OCI-LY1 (cell line): ENCODE results near the gene DCLK1.

Source experiments
- H2AFZ ChIP-seq: fragments of 200-600 bp; sonication (generic), shearing (Covaris generic); 2 replicates; pipeline ENCODE4 v1.6.0; 2014; ENCODE audit warnings: antibody characterized with exemption, mild to moderate bottlenecking, low read length
- H3F3A ChIP-seq: fragments of 200-600 bp; sonication (generic), shearing (Covaris generic); 2 replicates; pipeline ENCODE4 v1.6.0; 2014; ENCODE audit warnings: mild to moderate bottlenecking, antibody characterized with exemption, low read length, moderate library complexity; ENCODE audit not compliant: insufficient read depth
- H3K27ac ChIP-seq: fragments of 200-600 bp; sonication (generic); 2 replicates; pipeline ENCODE4 v1.5.1; 2014; ENCODE audit warnings: low read length, mixed run types, mild to moderate bottlenecking, low read depth; ENCODE audit not compliant: poor library complexity, severe bottlenecking
- H3K27me3 ChIP-seq: fragments of 200-600 bp; sonication (generic); 2 replicates; pipeline ENCODE4 v1.6.0; 2014; ENCODE audit warnings: antibody characterized with exemption, mild to moderate bottlenecking, low read length, moderate library complexity; ENCODE audit not compliant: insufficient read depth
- H3K36me3 ChIP-seq: fragments of 200-600 bp; sonication (generic); 2 replicates; pipeline ENCODE4 v1.6.1; 2014; ENCODE audit warnings: mild to moderate bottlenecking, antibody characterized with exemption, low read length, moderate library complexity, mixed read lengths; ENCODE audit not compliant: insufficient read depth
- H3K4me1 ChIP-seq: fragments of 200-600 bp; sonication (generic); 2 replicates; pipeline ENCODE4 v1.5.1; 2014; ENCODE audit warnings: mild to moderate bottlenecking, low read length, moderate library complexity; ENCODE audit not compliant: insufficient read depth, severe bottlenecking
- H3K4me2 ChIP-seq: fragments of 200-600 bp; sonication (generic), shearing (Covaris generic); 2 replicates; pipeline ENCODE4 v1.6.1; 2014; ENCODE audit warnings: low read length
- H3K4me3 ChIP-seq: fragments of 200-600 bp; sonication (generic); 2 replicates; pipeline ENCODE4 v1.5.1; 2014; ENCODE audit warnings: low read length, low read depth, mild to moderate bottlenecking, mixed read lengths; ENCODE audit not compliant: poor library complexity, severe bottlenecking
- H3K79me2 ChIP-seq: fragments of 200-600 bp; shearing (Covaris generic); 2 replicates; pipeline ENCODE4 v1.6.1; 2016; ENCODE audit warnings: mixed run types, low read length, mixed read lengths; ENCODE audit not compliant: insufficient read depth
- H3K9ac ChIP-seq: fragments of 200-600 bp; sonication (generic), shearing (Covaris generic); 2 replicates; pipeline ENCODE4 v1.6.1; 2014; ENCODE audit warnings: mild to moderate bottlenecking, low read length, mixed read lengths
- H3K9me2 ChIP-seq: fragments of 200-600 bp; sonication (generic), shearing (Covaris generic); 2 replicates; pipeline ENCODE4 v1.6.1; 2014; ENCODE audit warnings: low read depth, mild to moderate bottlenecking, low read length, mixed read lengths
- H3K9me3 ChIP-seq: fragments of 200-600 bp; shearing (Covaris generic); 2 replicates; pipeline ENCODE4 v1.6.1; 2014; ENCODE audit warnings: low read length, mixed read lengths
- H4K20me1 ChIP-seq: fragments of 200-600 bp; sonication (generic), shearing (Covaris generic); 2 replicates; pipeline ENCODE4 v1.6.0; 2016; ENCODE audit warnings: mild to moderate bottlenecking, low read length; ENCODE audit not compliant: insufficient read depth
- EZH2 ChIP-seq: fragments of 200-600 bp; sonication (generic), shearing (Covaris generic); IDR thresholded peaks from 2 replicates; pipeline ENCODE4 v1.8.0; 2017; ENCODE audit warnings: borderline replicate concordance, mixed run types, mild to moderate bottlenecking, antibody characterized with exemption, low read length, moderate library complexity, mixed read lengths
- TF ChIP-seq, protein P1 (sequence below): fragments of 200-600 bp; sonication (generic), shearing (Covaris generic); IDR thresholded peaks from 2 replicates; pipeline ENCODE4 v1.5.1; 2017; ENCODE audit warnings: mild to moderate bottlenecking, antibody characterized with exemption, low read length, moderate library complexity, mixed read lengths

The DCLK1 gene

GRCh38 chr13:35917942-35918645 is 213.1 kb downstream of the DCLK1 start:
- H3K4me2 ChIP-seq = no peak overlapping the region
- H3K36me3 ChIP-seq = no peaks in the 10 kb centered on the region
- H3K9ac ChIP-seq = no peak overlapping the region
- H3F3A ChIP-seq = no peaks in the 10 kb centered on the region
- H3K27me3 ChIP-seq = no peaks in the 10 kb centered on the region
- H3K9me3 ChIP-seq = no peaks in the 10 kb centered on the region
- no peak overlapping the region for H2AFZ ChIP-seq
- no peak overlapping the region for H3K27ac ChIP-seq
- no peaks in the 10 kb centered on the region for H3K9me2 ChIP-seq
- H3K79me2 ChIP-seq = no peaks in the 10 kb centered on the region
- no peak overlapping the region for H3K4me3 ChIP-seq
- no peak for TF ChIP-seq EZH2
- TF ChIP-seq, protein P1, sequence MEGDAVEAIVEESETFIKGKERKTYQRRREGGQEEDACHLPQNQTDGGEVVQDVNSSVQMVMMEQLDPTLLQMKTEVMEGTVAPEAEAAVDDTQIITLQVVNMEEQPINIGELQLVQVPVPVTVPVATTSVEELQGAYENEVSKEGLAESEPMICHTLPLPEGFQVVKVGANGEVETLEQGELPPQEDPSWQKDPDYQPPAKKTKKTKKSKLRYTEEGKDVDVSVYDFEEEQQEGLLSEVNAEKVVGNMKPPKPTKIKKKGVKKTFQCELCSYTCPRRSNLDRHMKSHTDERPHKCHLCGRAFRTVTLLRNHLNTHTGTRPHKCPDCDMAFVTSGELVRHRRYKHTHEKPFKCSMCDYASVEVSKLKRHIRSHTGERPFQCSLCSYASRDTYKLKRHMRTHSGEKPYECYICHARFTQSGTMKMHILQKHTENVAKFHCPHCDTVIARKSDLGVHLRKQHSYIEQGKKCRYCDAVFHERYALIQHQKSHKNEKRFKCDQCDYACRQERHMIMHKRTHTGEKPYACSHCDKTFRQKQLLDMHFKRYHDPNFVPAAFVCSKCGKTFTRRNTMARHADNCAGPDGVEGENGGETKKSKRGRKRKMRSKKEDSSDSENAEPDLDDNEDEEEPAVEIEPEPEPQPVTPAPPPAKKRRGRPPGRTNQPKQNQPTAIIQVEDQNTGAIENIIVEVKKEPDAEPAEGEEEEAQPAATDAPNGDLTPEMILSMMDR = no peak
- H4K20me1 ChIP-seq = no peaks in the 10 kb centered on the region
- H3K4me1 ChIP-seq = no peaks in the 10 kb centered on the region

DNA sequence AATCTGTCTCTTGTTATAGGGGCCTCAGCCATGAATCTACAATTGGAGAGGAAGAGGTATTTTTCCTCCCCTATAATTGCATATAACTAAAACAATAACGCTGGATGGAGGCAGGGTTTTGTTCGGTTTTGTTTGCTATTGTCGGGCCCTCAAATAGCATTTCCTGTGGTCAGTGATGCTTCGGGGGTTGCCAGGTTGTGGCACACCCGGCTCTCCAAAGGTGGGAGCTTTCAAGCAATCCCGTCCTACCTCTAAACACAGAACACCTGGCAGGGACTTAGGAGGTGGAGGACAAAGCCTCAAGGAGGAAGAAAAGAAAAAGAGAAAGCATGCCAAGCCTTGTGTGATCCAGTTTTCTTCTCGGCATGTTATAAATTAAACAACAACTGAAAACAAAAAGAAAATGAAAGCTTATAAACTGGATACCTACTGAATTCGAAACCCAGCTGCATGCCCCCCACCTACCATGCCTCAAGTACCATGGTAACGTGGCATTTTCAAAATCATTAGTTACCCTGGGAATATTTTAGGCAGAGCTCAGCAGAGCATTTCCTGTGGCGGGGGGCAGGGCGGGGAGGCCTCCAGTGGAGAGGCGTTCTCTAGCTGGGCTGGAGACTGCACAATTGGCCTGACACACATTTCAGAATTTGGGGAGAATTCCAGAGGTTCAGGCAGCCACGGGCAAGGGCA is 213.8 kb downstream of the DCLK1 start:
- no peak for TF ChIP-seq EZH2
- TF ChIP-seq, protein P1 = no peak
- Histone ChIP-seq H4K20me1 (no peaks in the 10 kb centered on the region), H3K4me2 (no peak overlapping the region), H3K4me3 (no peak overlapping the region), H3F3A (no peaks in the 10 kb centered on the region), H2AFZ (no peak overlapping the region), H3K9me2 (no peaks in the 10 kb centered on the region), H3K27me3 (no peaks in the 10 kb centered on the region), H3K9me3 (no peaks in the 10 kb centered on the region), H3K27ac (no peak overlapping the region), H3K9ac (no peak overlapping the region), H3K36me3 (no peaks in the 10 kb centered on the region), H3K4me1 (no peaks in the 10 kb centered on the region), H3K79me2 (no peaks in the 10 kb centered on the region)

GRCh38 chr13:35916146-35916545 is 215.0 kb downstream of the DCLK1 start:
- Histone ChIP-seq H3K9me2 (no peaks in the 10 kb centered on the region), H4K20me1 (no peaks in the 10 kb centered on the region), H3K79me2 (no peaks in the 10 kb centered on the region), H3K4me2 (no peak overlapping the region), H3F3A (no peaks in the 10 kb centered on the region), H3K27ac (no peak overlapping the region), H3K4me1 (no peaks in the 10 kb centered on the region), H3K9me3 (no peaks in the 10 kb centered on the region), H3K4me3 (no peak overlapping the region), H2AFZ (no peak overlapping the region), H3K27me3 (no peaks in the 10 kb centered on the region), H3K36me3 (no peaks in the 10 kb centered on the region), H3K9ac (no peak overlapping the region)
- TF ChIP-seq EZH2 = no peak
- TF ChIP-seq, protein P1 = no peak
